LHCN-M2 (cell line): ENCODE data around the gene IPO13. TPM values are rescaled to one million over a fixed set of nuclear protein-coding genes. Genes with fewer than 3 reads are reported as not detected.

ENCODE experiments used
- DNase-seq: peaks from one replicate; pipeline ENCODE4 v3.0.0-alpha.2; 2012; ENCODE audit warnings: low read depth
- total RNA-seq: library from RNA; depleted of rRNA; stranded (reverse); fragments of >200 nt; gene quantifications from 2 replicates; pipeline ENCODE4 v1.2.3, GENCODE V29; 2014; rRNA removed

IPO13 gene
- total RNA-seq, 1 experiment from 2014 or later, result 31.8 TPM

- no peak for DNase-seq
Measured at GRCh38 chr1:44010935-44011471, 64.3 kb downstream of the IPO13 start.

DNA sequence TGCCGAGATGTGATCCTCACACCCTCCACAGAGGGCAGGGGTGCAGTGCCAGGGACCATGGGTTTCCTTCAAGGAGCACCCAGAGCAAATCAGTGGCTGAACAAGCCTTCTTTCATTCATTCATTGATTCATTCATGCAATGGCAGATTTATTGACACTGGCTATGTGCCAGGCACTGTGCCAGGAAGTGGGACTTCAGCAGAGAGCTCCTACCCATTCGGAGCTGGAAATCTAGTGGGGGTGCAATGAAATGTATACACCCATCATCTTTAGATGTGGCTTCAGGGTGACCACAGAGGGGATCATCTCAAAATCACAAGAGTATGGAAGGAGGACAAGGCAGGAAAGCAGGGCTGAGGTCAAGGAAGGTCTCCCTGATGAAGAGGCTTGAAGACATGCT lies 65.7 kb downstream of the IPO13 start:
- no peak for DNase-seq

- no peak for DNase-seq
Measured at GRCh38 chr1:44012941-44013609, 66.3 kb downstream of the IPO13 start.

DNA sequence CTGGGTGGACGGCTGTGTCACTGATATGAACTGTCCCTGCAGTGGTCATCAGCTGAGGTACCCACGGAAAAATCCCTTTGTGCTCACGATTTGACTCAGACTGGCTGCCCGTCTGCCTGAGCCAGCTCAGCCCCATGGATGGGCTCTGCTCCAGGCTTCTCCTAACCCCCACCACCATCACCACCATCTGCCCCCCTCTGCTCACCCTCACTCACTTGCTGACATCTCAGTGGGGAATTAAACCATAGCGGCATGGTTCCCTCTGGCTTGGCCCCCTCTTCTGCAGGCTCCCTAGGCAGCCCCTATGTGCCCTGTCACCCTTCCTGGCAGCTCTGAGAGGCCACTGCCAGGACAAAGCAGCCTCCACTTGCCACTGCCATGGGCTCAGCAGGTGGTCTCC lies 67.2 kb downstream of the IPO13 start:
- no peak for DNase-seq

DNA sequence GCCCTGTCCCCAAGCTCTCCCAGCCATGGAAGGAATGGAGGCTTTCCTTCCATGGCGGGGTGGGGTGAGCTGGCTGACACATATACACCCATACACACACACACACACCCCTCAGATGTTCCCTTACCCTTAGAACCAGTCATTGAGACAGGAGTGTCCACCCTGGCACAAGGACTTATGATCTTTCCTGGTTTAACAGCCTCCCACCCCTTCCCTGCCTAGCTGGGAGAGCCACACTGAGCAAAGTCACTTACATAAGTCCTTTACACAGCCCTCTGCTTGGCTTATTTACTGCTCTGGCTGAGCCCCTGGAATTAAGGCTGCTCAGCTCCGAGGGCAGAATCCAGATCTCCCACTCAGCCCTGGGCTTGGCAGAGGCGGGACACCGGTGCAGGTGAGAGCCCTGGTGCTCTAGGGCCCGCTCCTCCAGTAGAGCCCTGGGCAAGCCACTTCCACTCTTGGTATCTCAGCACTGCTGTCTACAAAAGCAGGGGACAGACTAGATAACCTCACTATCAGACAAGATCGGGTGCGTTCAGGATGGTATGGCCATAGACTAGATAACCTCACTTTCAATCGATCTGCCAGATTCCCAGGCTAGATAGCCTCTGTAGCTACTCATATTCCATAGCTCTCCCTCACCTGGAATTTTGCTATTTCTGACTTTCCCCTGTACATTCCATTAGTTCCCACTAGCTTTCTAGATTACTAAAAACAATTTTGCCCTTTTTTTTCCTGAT lies 67.8 kb downstream of the IPO13 start:
- DNase-seq, result no peak

DNA sequence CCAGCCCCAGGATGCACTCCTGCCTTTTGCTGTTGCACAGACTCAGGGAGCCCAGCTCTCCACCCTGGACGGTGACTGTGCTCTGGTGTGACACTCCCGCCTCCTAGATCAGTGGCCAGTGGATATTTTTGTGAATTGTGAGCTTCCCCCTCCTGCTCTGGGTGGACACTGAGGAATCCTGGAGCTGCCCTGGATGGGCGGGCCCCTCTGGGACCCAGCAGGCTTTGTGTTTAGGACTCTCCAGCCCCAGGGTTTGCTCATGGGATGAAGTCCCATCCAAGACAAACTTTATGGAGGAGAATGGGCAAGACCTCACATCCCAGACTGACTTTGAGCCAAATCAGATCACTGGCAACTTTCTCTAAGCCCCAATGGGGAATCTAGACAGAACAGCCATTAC lies 68.5 kb downstream of the IPO13 start:
- DNase-seq, result no peak

DNA sequence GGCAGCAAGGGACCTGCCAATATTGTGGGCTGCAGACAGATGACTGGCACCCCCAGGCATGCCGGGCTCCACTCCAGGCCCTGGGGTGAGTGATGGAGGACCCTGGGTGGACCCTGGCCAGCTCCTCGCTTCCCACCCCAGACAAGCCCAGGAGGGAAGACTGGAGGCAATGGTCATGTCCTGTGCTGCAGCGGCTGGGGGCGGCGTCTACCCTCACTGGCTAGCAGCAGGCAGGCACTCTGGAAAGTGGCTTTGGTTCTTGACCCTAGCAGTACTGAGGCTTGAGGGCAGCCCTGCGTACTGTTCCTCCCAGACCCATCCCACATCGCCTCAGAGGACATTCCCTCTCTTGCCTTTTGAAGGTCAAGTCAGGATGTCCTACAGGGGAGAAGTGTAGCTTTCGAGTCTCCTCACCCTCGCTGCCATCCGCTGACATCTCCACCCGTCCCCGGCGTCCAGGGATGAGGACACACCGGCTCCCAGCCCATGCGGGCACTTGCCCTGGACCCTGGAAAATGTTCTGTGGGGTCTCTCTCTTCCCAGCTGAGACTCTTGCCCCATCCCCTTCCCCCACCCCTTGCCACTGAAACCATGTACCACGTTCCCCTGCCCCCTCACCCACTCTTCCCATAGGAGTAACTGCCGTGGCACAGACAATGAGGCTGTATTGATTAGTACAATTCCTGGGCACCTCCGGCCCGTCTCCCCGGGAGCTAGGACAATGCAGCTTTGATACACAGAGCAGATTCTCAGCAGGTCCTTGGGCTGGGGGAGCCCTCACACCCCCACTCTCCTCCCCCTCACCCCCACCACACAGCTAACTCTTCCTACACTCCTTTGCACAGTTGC lies 69.5 kb downstream of the IPO13 start:
- no peak for DNase-seq

- DNase-seq, result no peak
Measured at GRCh38 chr1:44016890-44017400, 70.2 kb downstream of the IPO13 start.

Other genes starting within 250 kb of the IPO13 start
- gene ST3GAL3, start 239.4 kb upstream of the IPO13 start, total RNA-seq, result 23.0 and 25.8 TPM in 2 replicates
- 2.1 TPM in 1 of 2 replicates, not detected in the other for gene ARTN, start 13.1 kb upstream of the IPO13 start, total RNA-seq
- 30.7 and 36.2 TPM in 2 replicates for gene DPH2, start 23.1 kb downstream of the IPO13 start, total RNA-seq
- 188 and 200 TPM in 2 replicates for gene ATP6V0B, start 28.0 kb downstream of the IPO13 start, total RNA-seq
- gene B4GALT2, start 32.3 kb downstream of the IPO13 start, total RNA-seq, result 110 and 115 TPM in 2 replicates
- gene CCDC24, start 44.6 kb downstream of the IPO13 start, total RNA-seq, result 5.1 and 5.2 TPM in 2 replicates
- 0.06 and 0.40 TPM in 2 replicates for gene SLC6A9, start 84.5 kb downstream of the IPO13 start, total RNA-seq
- 0.11 and 0.19 TPM in 2 replicates for gene KLF17, start 171.9 kb downstream of the IPO13 start, total RNA-seq
- gene KLF18, start 194.7 kb downstream of the IPO13 start, total RNA-seq, result not detected in 2 replicates